Activated T-cell treated with anti-CD3 and anti-CD28 coated beads, Interleukin-2, amount 50 U/mL, for 4 hours (primary cell): Measurements from ENCODE around the gene TLE2. TPM values are rescaled to one million over a fixed set of nuclear protein-coding genes. Genes with fewer than 3 reads are reported as not detected.
"Not testable (repeated sequence)": the region's sequence is repeated elsewhere in the genome, so short reads cannot be mapped to it uniquely, and the experiment has no call there.

ENCODE experiments used
- ATAC-seq, 2 donors: fragments of 200-7000 bp; cut with Tn5 transposase; one replicate each; pipeline ENCODE4 v1.10.0; 2021
- DNase-seq: peaks from one replicate; pipeline ENCODE4 v3.0.0-alpha.2; 2020
- H3K27me3 Mint-ChIP-seq: one replicate; pipeline ENCODE4 v1.8.0; 2021; ENCODE audit warnings: low read depth, mixed read lengths
- H3K36me3 Mint-ChIP-seq: one replicate; pipeline ENCODE4 v1.8.0; 2022; ENCODE audit warnings: mixed read lengths; ENCODE audit not compliant: insufficient read depth
- H3K4me1 Mint-ChIP-seq: one replicate; pipeline ENCODE4 v1.8.0; 2021; ENCODE audit warnings: low read depth, mixed read lengths
- H3K4me3 Mint-ChIP-seq: one replicate; pipeline ENCODE4 v1.8.0; 2021; ENCODE audit warnings: mild to moderate bottlenecking, moderate library complexity, mixed read lengths
- H3K9me3 Mint-ChIP-seq: one replicate; pipeline ENCODE4 v1.8.0; 2021; ENCODE audit warnings: mixed read lengths
- total RNA-seq, 3 donors: library from RNA; stranded (reverse); gene quantifications; one replicate each; pipeline ENCODE4 v1.2.1, GENCODE V29; 2021

Gene TLE2
- total RNA-seq, 3 donors from 2014 or later: 4.8 to 5.9 (median 5.7) TPM

- no peak for DNase-seq
- Mint-ChIP-seq H3K4me1 (peaks cover 15% of the 10 kb centered on the region), H3K9me3 (no peaks in the 10 kb centered on the region), H3K36me3 (no peaks in the 10 kb centered on the region), H3K4me3 (no peak overlapping the region), H3K27me3 (peaks cover 8% of the 10 kb centered on the region)
- ATAC-seq: no peak
Observed at GRCh38 chr19:3020321-3020960, 8.6 kb downstream of the TLE2 start.

GRCh38 chr19:3019211-3019854 is 9.7 kb downstream of the TLE2 start:
- Mint-ChIP-seq H3K36me3 (no peaks in the 10 kb centered on the region), H3K27me3 (peaks cover 3% of the 10 kb centered on the region), H3K4me3 (no peak overlapping the region), H3K9me3 (no peaks in the 10 kb centered on the region), H3K4me1 (peaks cover 5% of the 10 kb centered on the region)
- DNase-seq: no peak
- no peak for ATAC-seq

GRCh38 chr19:3017923-3018322 is 11.2 kb downstream of the TLE2 start:
- no peaks in the 10 kb centered on the region for H3K27me3 Mint-ChIP-seq
- no peak overlapping the region for H3K4me3 Mint-ChIP-seq
- ATAC-seq: no peak
- no peaks in the 10 kb centered on the region for H3K9me3 Mint-ChIP-seq
- no peaks in the 10 kb centered on the region for H3K4me1 Mint-ChIP-seq
- no peaks in the 10 kb centered on the region for H3K36me3 Mint-ChIP-seq
- DNase-seq: no peak

- Mint-ChIP-seq H3K36me3 (no peaks in the 10 kb centered on the region), H3K4me3 (no peak overlapping the region), H3K4me1 (no peaks in the 10 kb centered on the region), H3K27me3 (no peaks in the 10 kb centered on the region), H3K9me3 (no peaks in the 10 kb centered on the region)
- DNase-seq: no peak
- ATAC-seq: no peak
Observed at GRCh38 chr19:3015126-3016057, 13.7 kb downstream of the TLE2 start.

- ATAC-seq: no peak
- Mint-ChIP-seq H3K27me3 (no peaks in the 10 kb centered on the region), H3K4me1 (no peaks in the 10 kb centered on the region), H3K4me3 (no peak overlapping the region), H3K9me3 (no peaks in the 10 kb centered on the region), H3K36me3 (no peaks in the 10 kb centered on the region)
- no peak for DNase-seq
Observed at GRCh38 chr19:3014135-3014534, 14.9 kb downstream of the TLE2 start.

- no peaks in the 10 kb centered on the region for H3K27me3 Mint-ChIP-seq
Observed at GRCh38 chr19:3013263-3013725, 15.8 kb downstream of the TLE2 start.

GRCh38 chr19:3012621-3013262 is 16.3 kb downstream of the TLE2 start:
- Mint-ChIP-seq H3K27me3 (no peaks in the 10 kb centered on the region), H3K36me3 (no peaks in the 10 kb centered on the region), H3K9me3 (no peaks in the 10 kb centered on the region), H3K4me1 (no peaks in the 10 kb centered on the region), H3K4me3 (no peak overlapping the region)
- no peak for DNase-seq
- ATAC-seq: no peak

More at GRCh38 chr19:3013263-3013725, 15.8 kb downstream of the TLE2 start:
- Mint-ChIP-seq H3K9me3 (no peaks in the 10 kb centered on the region), H3K4me3 (no peak overlapping the region), H3K36me3 (no peaks in the 10 kb centered on the region), H3K4me1 (no peaks in the 10 kb centered on the region)
- DNase-seq: no peak
- no peak for ATAC-seq

- not testable (repeated sequence) for H3K4me3 Mint-ChIP-seq, H3K27me3 Mint-ChIP-seq, H3K4me1 Mint-ChIP-seq, H3K36me3 Mint-ChIP-seq, ATAC-seq, DNase-seq, H3K9me3 Mint-ChIP-seq
Observed at GRCh38 chr19:3012059-3012458, 17.0 kb downstream of the TLE2 start.

GRCh38 chr19:3010871-3011270 is 18.2 kb downstream of the TLE2 start:
- Mint-ChIP-seq H3K4me1 (no peaks in the 10 kb centered on the region), H3K4me3 (no peak overlapping the region), H3K27me3 (no peaks in the 10 kb centered on the region), H3K36me3 (no peaks in the 10 kb centered on the region), H3K9me3 (no peaks in the 10 kb centered on the region)
- no peak for ATAC-seq
- DNase-seq: no peak

- Mint-ChIP-seq H3K4me1 (no peaks in the 10 kb centered on the region), H3K36me3 (no peaks in the 10 kb centered on the region), H3K27me3 (no peaks in the 10 kb centered on the region), H3K4me3 (no peak overlapping the region), H3K9me3 (no peaks in the 10 kb centered on the region)
- ATAC-seq (no peak), DNase-seq (no peak)
Observed at GRCh38 chr19:3008994-3009393, 20.1 kb downstream of the TLE2 start.

GRCh38 chr19:3007975-3008374 is 21.1 kb downstream of the TLE2 start:
- Mint-ChIP-seq H3K9me3 (no peaks in the 10 kb centered on the region), H3K36me3 (no peaks in the 10 kb centered on the region), H3K4me3 (no peak overlapping the region), H3K4me1 (no peaks in the 10 kb centered on the region), H3K27me3 (no peaks in the 10 kb centered on the region)
- ATAC-seq (no peak), DNase-seq (no peak)

GRCh38 chr19:3006075-3006767 is 22.9 kb downstream of the TLE2 start:
- Mint-ChIP-seq H3K9me3 (no peaks in the 10 kb centered on the region), H3K36me3 (no peaks in the 10 kb centered on the region), H3K4me1 (no peaks in the 10 kb centered on the region), H3K4me3 (no peak overlapping the region), H3K27me3 (no peaks in the 10 kb centered on the region)
- DNase-seq (no peak), ATAC-seq (no peak)

- ATAC-seq: no peak
- H3K9me3 Mint-ChIP-seq: no peaks in the 10 kb centered on the region
- H3K36me3 Mint-ChIP-seq: no peaks in the 10 kb centered on the region
- H3K4me3 Mint-ChIP-seq: no peak overlapping the region
- no peaks in the 10 kb centered on the region for H3K4me1 Mint-ChIP-seq
- no peaks in the 10 kb centered on the region for H3K27me3 Mint-ChIP-seq
- no peak for DNase-seq
Observed at GRCh38 chr19:3005345-3005744, 23.7 kb downstream of the TLE2 start.

GRCh38 chr19:3004522-3004921 is 24.6 kb downstream of the TLE2 start:
- ATAC-seq: no peak
- DNase-seq: no peak

More at GRCh38 chr19:3004522-3004921, 24.6 kb downstream of the TLE2 start:
- H3K4me3 Mint-ChIP-seq: no peak overlapping the region
- no peaks in the 10 kb centered on the region for H3K27me3 Mint-ChIP-seq
- no peaks in the 10 kb centered on the region for H3K36me3 Mint-ChIP-seq
- H3K4me1 Mint-ChIP-seq: no peaks in the 10 kb centered on the region
- no peaks in the 10 kb centered on the region for H3K9me3 Mint-ChIP-seq
